Measurements from ENCODE around the gene C7orf33. TPM values are rescaled to one million over a fixed set of nuclear protein-coding genes. Genes with fewer than 3 reads are reported as not detected.

The C7orf33 gene
- total and polyA plus RNA-seq, 2 experiments from 2014 or later = not detected

DNA sequence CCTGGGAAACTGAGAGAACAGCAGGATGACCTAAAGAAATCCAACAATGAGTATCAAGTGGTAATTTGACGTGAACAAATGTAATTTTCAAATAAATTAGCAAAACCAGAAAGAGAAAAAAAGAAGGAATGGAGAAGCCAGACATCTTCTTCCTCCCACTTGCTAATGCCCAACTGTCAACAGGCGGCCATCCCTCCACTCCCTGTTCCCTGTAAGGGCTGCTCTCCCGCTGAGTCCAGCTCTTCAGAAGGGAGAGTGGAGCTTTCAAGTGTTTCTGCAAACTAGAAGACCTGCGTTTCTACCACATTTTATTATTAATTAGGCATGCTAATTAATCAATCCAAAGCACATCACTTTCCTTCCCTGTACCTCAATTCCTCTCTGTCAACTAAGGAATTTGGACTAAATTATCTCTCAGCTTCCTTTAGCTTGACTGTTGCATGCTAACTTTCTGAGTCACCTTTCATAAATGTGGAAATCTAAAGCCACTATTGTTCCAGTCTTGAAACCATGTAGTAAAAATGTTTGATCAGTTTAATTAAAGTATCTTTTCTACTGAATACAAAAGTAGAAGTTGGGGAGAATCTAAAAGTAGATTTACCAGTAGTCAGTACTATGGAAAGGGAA, 59.8 kb downstream of the C7orf33 start:
- Mint-ChIP-seq H3K36me3 (ENCODE audit: low read depth) (no peaks in the 10 kb centered on the region), H3K4me3 (no peak overlapping the region), H3K9me3 (no peaks in the 10 kb centered on the region), H3K4me1 (no peaks in the 10 kb centered on the region), H3K27ac (no peak overlapping the region), H3K27me3 (ENCODE audit: insufficient read depth, low read depth, poor library complexity) (no peaks in the 10 kb centered on the region)
- Histone ChIP-seq H3K4me3 (no peak overlapping the region), H3K9me2 (ENCODE audit: insufficient read depth) (no peaks in the 10 kb centered on the region; the same call in 1 of the 2 replicates), H3K36me3 (ENCODE audit: insufficient read depth) (no peaks in the 10 kb centered on the region), H2AFZ (no peak overlapping the region), H3K27ac (ENCODE audit: low read depth) (no peak overlapping the region), H3F3A (replicated peaks; ENCODE audit: low read depth) (no peaks in the 10 kb centered on the region), H3K79me2 (replicated peaks; ENCODE audit: insufficient read depth) (no peaks in the 10 kb centered on the region), H4K20me1 (replicated peaks; ENCODE audit: insufficient read depth) (no peaks in the 10 kb centered on the region), H3K27me3 (ENCODE audit: insufficient read depth) (no peaks in the 10 kb centered on the region), H3K4me1 (ENCODE audit: insufficient read depth) (no peaks in the 10 kb centered on the region), H3K4me2 (no peak overlapping the region)
- ATAC-seq (no peak), DNase-seq (ENCODE audit: low spot score) (no peak)
- TF ChIP-seq NANOG (IDR thresholded peaks at IDR 0.05; ENCODE audit: borderline replicate concordance) (no peak), POLR2AphosphoS5 (IDR thresholded peaks at IDR 0.05; ENCODE audit: low read depth) (no peak), ZNF114 (CRISPR knock-in tag; IDR thresholded peaks at IDR 0.05) (no peak), EZH2phosphoT487 (IDR thresholded peaks at IDR 0.05; ENCODE audit: unreplicated experiment) (no peak), STAT1 (IDR thresholded peaks at IDR 0.05; ENCODE audit: unreplicated experiment) (no peak), EZH2 (IDR thresholded peaks at IDR 0.05; ENCODE audit: low read depth, unreplicated experiment) (no peak), CREB1 (CRISPR knock-in tag; IDR thresholded peaks at IDR 0.05; ENCODE audit: low read depth) (no peak), ZNF331 (CRISPR knock-in tag; IDR thresholded peaks at IDR 0.05; ENCODE audit: low read depth) (no peak), JUNB (IDR thresholded peaks at IDR 0.05; ENCODE audit: unreplicated experiment) (no peak)
- TF ChIP-seq, protein P1, sequence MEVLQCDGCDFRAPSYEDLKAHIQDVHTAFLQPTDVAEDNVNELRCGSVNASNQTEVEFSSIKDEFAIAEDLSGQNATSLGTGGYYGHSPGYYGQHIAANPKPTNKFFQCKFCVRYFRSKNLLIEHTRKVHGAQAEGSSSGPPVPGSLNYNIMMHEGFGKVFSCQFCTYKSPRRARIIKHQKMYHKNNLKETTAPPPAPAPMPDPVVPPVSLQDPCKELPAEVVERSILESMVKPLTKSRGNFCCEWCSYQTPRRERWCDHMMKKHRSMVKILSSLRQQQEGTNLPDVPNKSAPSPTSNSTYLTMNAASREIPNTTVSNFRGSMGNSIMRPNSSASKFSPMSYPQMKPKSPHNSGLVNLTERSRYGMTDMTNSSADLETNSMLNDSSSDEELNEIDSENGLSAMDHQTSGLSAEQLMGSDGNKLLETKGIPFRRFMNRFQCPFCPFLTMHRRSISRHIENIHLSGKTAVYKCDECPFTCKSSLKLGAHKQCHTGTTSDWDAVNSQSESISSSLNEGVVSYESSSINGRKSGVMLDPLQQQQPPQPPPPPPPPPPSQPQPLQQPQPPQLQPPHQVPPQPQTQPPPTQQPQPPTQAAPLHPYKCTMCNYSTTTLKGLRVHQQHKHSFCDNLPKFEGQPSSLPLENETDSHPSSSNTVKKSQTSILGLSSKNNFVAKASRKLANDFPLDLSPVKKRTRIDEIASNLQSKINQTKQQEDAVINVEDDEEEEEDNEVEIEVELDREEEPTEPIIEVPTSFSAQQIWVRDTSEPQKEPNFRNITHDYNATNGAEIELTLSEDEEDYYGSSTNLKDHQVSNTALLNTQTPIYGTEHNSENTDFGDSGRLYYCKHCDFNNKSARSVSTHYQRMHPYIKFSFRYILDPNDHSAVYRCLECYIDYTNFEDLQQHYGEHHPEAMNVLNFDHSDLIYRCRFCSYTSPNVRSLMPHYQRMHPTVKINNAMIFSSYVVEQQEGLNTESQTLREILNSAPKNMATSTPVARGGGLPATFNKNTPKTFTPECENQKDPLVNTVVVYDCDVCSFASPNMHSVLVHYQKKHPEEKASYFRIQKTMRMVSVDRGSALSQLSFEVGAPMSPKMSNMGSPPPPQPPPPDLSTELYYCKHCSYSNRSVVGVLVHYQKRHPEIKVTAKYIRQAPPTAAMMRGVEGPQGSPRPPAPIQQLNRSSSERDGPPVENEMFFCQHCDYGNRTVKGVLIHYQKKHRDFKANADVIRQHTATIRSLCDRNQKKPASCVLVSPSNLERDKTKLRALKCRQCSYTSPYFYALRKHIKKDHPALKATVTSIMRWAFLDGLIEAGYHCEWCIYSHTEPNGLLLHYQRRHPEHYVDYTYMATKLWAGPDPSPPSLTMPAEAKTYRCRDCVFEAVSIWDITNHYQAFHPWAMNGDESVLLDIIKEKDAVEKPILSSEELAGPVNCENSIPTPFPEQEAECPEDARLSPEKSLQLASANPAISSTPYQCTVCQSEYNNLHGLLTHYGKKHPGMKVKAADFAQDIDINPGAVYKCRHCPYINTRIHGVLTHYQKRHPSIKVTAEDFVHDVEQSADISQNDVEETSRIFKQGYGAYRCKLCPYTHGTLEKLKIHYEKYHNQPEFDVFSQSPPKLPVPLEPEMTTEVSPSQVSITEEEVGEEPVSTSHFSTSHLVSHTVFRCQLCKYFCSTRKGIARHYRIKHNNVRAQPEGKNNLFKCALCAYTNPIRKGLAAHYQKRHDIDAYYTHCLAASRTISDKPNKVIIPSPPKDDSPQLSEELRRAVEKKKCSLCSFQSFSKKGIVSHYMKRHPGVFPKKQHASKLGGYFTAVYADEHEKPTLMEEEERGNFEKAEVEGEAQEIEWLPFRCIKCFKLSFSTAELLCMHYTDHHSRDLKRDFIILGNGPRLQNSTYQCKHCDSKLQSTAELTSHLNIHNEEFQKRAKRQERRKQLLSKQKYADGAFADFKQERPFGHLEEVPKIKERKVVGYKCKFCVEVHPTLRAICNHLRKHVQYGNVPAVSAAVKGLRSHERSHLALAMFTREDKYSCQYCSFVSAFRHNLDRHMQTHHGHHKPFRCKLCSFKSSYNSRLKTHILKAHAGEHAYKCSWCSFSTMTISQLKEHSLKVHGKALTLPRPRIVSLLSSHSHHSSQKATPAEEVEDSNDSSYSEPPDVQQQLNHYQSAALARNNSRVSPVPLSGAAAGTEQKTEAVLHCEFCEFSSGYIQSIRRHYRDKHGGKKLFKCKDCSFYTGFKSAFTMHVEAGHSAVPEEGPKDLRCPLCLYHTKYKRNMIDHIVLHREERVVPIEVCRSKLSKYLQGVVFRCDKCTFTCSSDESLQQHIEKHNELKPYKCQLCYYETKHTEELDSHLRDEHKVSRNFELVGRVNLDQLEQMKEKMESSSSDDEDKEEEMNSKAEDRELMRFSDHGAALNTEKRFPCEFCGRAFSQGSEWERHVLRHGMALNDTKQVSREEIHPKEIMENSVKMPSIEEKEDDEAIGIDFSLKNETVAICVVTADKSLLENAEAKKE (CRISPR knock-in tag; IDR thresholded peaks at IDR 0.05) = no peak
- TF ChIP-seq, protein P2, sequence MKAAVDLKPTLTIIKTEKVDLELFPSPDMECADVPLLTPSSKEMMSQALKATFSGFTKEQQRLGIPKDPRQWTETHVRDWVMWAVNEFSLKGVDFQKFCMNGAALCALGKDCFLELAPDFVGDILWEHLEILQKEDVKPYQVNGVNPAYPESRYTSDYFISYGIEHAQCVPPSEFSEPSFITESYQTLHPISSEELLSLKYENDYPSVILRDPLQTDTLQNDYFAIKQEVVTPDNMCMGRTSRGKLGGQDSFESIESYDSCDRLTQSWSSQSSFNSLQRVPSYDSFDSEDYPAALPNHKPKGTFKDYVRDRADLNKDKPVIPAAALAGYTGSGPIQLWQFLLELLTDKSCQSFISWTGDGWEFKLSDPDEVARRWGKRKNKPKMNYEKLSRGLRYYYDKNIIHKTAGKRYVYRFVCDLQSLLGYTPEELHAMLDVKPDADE (IDR thresholded peaks at IDR 0.05) = no peak
- TF ChIP-seq, protein P3, sequence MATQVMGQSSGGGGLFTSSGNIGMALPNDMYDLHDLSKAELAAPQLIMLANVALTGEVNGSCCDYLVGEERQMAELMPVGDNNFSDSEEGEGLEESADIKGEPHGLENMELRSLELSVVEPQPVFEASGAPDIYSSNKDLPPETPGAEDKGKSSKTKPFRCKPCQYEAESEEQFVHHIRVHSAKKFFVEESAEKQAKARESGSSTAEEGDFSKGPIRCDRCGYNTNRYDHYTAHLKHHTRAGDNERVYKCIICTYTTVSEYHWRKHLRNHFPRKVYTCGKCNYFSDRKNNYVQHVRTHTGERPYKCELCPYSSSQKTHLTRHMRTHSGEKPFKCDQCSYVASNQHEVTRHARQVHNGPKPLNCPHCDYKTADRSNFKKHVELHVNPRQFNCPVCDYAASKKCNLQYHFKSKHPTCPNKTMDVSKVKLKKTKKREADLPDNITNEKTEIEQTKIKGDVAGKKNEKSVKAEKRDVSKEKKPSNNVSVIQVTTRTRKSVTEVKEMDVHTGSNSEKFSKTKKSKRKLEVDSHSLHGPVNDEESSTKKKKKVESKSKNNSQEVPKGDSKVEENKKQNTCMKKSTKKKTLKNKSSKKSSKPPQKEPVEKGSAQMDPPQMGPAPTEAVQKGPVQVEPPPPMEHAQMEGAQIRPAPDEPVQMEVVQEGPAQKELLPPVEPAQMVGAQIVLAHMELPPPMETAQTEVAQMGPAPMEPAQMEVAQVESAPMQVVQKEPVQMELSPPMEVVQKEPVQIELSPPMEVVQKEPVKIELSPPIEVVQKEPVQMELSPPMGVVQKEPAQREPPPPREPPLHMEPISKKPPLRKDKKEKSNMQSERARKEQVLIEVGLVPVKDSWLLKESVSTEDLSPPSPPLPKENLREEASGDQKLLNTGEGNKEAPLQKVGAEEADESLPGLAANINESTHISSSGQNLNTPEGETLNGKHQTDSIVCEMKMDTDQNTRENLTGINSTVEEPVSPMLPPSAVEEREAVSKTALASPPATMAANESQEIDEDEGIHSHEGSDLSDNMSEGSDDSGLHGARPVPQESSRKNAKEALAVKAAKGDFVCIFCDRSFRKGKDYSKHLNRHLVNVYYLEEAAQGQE (IDR thresholded peaks at IDR 0.05; ENCODE audit: unreplicated experiment) = no peak
- TF ChIP-seq, protein P4, sequence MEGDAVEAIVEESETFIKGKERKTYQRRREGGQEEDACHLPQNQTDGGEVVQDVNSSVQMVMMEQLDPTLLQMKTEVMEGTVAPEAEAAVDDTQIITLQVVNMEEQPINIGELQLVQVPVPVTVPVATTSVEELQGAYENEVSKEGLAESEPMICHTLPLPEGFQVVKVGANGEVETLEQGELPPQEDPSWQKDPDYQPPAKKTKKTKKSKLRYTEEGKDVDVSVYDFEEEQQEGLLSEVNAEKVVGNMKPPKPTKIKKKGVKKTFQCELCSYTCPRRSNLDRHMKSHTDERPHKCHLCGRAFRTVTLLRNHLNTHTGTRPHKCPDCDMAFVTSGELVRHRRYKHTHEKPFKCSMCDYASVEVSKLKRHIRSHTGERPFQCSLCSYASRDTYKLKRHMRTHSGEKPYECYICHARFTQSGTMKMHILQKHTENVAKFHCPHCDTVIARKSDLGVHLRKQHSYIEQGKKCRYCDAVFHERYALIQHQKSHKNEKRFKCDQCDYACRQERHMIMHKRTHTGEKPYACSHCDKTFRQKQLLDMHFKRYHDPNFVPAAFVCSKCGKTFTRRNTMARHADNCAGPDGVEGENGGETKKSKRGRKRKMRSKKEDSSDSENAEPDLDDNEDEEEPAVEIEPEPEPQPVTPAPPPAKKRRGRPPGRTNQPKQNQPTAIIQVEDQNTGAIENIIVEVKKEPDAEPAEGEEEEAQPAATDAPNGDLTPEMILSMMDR (conservative IDR thresholded peaks at IDR 0.05; ENCODE audit: low read depth in 2 of 2) = no peak
